ENCODE results near the gene PNLIPRP2.

PNLIPRP2 gene

GRCh38 chr10:116620423-116621400, at the start of gene PNLIPRP2:
PNLIPRP2 (plus strand) TSS chr10:116620953.
- no peak for DNase-seq (ENCODE audit: low read depth in 2 of 2)

DNA sequence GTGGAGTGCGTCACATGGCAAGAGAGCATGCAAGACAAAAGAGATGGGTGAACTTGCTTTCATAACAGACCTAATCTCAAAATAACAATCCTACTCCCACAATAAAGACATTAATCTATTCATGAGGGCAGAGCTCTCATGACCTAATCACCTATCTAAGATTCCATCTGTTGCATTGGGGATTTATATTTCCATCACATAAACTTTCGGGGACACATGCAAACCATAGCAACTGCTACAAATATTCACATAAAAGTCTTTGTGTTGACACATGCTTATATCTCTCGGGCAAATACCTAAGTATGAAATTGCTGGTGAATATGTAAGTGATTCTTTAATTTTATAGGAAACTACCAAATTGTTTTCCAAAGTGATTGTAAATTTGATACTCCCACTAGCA, 46.0 kb upstream of the PNLIPRP2 start:
- DNase-seq (ENCODE audit: low read depth in 2 of 2), result no peak

- no peak for DNase-seq (ENCODE audit: low read depth in 2 of 2)
These were observed 32.7 kb upstream of the PNLIPRP2 start for GRCh38 chr10:116587878-116588591.

DNA sequence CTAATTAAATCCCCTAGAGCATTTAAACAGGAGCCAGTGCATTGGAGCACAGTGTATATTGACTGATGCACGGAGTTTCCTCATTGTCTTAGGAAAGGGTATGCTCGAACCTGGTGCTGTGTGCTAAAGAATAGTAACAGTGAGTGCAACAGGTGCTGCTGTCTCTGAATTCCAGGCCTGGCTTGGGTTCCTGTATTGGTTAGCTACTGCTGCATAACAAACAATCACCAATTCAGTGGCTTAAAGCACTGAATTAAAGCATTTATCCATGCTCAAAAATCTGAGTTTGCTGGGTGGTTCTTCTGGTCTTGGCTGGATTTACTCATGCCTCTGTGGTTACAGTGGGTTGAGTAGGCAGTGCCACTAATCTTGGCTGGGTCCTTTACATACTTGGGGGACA, 31.8 kb upstream of the PNLIPRP2 start:
- no peak for DNase-seq (ENCODE audit: low read depth in 2 of 2)

- no peak for DNase-seq (ENCODE audit: low read depth in 2 of 2)
These were observed 30.8 kb upstream of the PNLIPRP2 start for GRCh38 chr10:116589926-116590325.

GRCh38 chr10:116590590-116591444, 29.9 kb upstream of the PNLIPRP2 start, which contains the start of gene PNLIPRP1:
PNLIPRP1 (plus strand) TSS chr10:116590959; CDS start chr10:116591130, 171 bp downstream.
- DNase-seq (ENCODE audit: low read depth in 2 of 2), result no peak

DNA sequence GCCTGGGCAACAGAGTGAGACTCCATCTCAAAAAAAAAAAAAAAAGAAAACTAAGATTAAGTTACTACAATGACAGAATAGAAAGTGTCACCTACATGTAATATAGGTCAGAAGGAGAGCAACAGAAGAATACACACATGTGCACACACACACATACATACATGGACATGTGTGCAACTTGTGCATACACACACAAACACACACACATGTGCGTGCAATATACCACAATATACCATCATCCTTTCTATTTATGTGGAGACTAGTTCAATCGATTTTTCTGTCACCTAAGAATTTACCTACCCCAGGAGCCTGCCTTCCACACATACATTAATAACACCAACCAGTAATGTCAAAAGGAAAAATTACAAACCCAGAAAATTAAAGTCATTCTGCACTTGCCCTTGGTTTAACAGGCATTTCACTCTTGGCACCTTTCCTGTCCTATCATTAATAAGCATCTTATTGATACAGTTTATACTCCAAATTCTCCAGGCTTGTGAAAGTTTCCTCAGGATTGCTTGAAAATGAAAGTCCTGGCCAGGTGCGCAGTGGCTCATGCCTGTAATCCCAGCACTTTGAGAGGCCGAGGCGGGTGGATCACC, 27.5 kb upstream of the PNLIPRP2 start:
- DNase-seq (ENCODE audit: low read depth in 2 of 2), result no peak

DNA sequence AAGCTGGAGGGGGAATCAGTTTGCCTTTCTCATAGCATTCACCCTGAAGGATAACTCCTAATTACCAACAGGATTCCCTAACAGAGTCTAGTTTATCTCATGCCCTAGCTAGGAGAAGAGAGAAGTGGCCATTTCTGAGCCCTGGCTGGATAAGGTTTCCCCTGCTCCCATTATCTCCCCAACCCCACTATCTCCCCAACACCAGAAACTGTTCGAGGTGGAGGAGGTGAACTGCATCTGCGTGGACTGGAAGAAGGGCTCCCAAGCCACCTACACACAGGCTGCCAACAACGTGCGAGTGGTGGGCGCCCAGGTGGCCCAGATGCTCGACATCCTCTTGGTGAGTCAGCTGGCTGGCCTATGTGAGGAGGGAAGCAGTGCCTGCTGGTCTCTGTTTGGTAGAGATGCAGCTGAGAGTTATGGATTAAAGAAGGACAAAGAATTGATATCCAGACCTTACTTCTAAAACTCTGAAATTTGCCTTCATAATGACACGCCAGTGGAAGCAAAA, 26.2 kb upstream of the PNLIPRP2 start:
- DNase-seq (ENCODE audit: low read depth in 2 of 2), result no peak

- DNase-seq (ENCODE audit: low read depth in 2 of 2), result no peak
These were observed 24.7 kb upstream of the PNLIPRP2 start for GRCh38 chr10:116596062-116596461.

- no peak for DNase-seq (ENCODE audit: low read depth in 2 of 2)
These were observed 23.2 kb upstream of the PNLIPRP2 start for GRCh38 chr10:116597543-116597942.

- DNase-seq (ENCODE audit: low read depth in 2 of 2), result no peak
These were observed 22.4 kb upstream of the PNLIPRP2 start for GRCh38 chr10:116598329-116598728.

- DNase-seq (ENCODE audit: low read depth in 2 of 2), result no peak
These were observed 20.8 kb upstream of the PNLIPRP2 start for GRCh38 chr10:116599991-116600390.

GRCh38 chr10:116602648-116603400, 17.9 kb upstream of the PNLIPRP2 start:
- DNase-seq (ENCODE audit: low read depth in 2 of 2), result no peak

DNA sequence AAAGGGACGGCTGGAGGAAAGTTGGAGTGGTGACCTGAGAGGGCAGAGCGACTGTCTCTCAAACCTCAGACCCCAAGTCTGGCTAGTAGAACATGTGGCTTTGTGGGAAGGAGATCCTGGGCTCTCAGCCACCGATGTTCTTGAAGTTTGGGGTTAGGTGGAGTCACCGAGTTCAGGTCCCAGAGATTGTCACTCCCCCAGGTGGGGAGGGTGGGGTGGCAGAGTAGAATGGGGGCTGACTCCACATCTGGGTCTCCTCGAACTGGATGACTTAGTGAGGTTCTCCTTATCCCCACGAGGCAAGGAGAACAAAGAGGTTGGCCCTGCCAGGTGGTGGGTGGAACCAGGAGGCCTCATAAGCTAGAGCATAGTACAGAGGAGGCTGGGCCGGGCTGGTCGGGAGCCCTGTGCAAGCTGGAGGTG, 14.7 kb upstream of the PNLIPRP2 start:
- DNase-seq (ENCODE audit: low read depth in 2 of 2), result no peak

DNA sequence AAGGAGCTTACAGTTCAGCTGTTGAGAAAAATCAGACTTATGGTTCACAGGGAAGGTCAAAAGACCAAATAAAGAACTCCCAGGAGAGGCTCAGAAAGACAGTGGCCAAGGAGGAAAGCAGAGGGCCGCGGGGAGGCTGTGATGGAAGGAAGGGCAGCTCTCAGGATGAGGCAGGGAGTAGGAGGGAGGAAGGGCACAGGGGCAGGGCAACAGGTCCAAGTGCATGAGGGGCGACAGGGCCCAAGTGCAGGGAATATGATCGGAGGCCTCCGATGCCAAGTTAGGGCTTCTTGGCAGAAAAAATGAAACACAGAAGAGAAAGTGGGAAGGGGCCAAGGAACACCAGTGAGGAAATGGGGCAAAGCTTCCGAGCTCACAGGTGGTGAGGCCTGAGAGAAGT, 13.4 kb upstream of the PNLIPRP2 start:
- DNase-seq (ENCODE audit: low read depth in 2 of 2), result no peak

- no peak for DNase-seq (ENCODE audit: low read depth in 2 of 2)
These were observed 11.8 kb upstream of the PNLIPRP2 start for GRCh38 chr10:116608686-116609594.

GRCh38 chr10:116610443-116611152, 10.2 kb upstream of the PNLIPRP2 start:
- DNase-seq (ENCODE audit: low read depth in 2 of 2), result no peak

DNA sequence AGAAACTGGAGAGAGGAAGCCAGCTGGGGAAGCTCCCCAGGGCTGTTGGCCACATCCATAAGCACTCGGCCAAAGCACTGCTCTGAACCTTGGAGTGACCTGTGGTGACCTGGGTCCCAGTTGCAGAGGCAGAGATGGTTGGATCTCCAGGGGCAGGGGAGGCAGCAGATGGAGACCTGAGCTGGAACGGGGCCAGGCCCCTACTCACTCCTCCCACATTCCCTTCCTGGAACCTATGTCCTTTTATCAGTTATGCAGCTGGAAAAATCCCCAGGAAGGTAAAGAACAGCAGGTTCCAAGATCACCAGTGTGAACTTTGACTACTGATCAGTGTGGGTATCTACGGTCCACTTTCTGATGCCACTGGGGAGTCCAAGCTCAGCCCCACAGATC, 9.6 kb upstream of the PNLIPRP2 start:
- DNase-seq (ENCODE audit: low read depth in 2 of 2), result no peak

All from fibroblast of skin of left biceps (primary cell).